ENCODE results near the gene CAPN12.

Gene CAPN12

DNA sequence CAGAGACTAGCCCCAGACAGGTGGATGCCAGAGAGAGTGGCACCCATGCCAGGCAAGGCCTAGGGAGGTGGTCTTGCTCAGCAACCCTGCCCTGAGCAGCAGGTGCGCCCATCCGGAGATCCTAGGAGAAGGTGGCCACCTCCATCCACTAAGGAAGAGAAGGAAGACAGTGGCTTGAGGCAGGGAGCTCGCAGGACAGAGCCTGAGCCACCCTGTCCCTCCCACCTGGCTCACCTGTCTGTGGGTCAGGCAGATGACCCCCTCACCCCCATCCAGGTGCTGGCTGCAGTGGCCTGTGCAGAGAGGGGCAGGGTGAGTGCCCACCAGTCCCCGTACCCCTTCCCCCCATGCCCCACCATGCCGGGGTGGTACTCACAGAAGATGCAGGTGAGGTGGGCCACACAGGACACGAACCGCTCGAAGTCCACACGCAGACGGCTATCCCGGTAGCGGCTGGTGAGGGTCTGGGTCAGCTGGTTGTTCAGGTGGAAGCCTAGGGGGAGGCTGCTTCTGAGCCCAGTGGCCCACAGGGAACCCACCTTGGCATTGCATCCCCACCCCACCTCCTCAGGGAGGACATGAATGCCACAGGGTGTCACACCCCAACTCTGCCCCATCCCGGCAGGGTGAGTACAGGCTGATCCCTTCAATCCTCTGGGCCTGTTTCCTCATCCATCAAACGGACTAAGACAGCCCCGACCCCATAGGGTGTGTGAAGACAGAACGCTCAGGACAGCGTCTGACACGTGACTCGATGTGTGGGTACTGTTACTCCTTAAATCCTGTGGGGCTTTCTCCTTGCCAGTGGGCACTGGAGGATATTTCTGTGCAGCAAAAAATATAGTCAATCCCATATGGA is 13.3 kb downstream of the CAPN12 start:
- DNase-seq (ENCODE audit: low read depth): no peak
- TF ChIP-seq, protein P1, sequence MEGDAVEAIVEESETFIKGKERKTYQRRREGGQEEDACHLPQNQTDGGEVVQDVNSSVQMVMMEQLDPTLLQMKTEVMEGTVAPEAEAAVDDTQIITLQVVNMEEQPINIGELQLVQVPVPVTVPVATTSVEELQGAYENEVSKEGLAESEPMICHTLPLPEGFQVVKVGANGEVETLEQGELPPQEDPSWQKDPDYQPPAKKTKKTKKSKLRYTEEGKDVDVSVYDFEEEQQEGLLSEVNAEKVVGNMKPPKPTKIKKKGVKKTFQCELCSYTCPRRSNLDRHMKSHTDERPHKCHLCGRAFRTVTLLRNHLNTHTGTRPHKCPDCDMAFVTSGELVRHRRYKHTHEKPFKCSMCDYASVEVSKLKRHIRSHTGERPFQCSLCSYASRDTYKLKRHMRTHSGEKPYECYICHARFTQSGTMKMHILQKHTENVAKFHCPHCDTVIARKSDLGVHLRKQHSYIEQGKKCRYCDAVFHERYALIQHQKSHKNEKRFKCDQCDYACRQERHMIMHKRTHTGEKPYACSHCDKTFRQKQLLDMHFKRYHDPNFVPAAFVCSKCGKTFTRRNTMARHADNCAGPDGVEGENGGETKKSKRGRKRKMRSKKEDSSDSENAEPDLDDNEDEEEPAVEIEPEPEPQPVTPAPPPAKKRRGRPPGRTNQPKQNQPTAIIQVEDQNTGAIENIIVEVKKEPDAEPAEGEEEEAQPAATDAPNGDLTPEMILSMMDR (IDR thresholded peaks at IDR 0.05; ENCODE audit: insufficient read depth, low read depth, low read length, missing control alignments): no peak
- no peak overlapping the region for H3K4me3 ChIP-seq (ENCODE audit: low read depth, low read length)

DNA sequence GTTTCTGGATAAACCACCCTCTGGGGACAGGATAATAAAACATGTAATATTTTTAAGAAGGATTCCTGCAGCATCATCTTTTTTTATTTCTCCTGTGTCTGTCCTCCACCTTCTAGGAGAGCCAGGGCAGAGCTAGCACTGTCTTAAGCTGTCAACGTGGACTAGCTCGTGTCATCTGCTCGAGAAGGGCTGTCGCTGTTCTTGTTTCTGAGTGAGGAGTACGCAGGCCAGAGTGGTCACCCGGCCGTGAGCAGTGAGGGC is 13.9 kb downstream of the CAPN12 start:
- TF ChIP-seq, protein P1 (IDR thresholded peaks at IDR 0.05; ENCODE audit: insufficient read depth, low read depth, low read length, missing control alignments): no peak
- no peak overlapping the region for H3K4me3 ChIP-seq (ENCODE audit: low read depth, low read length)
- DNase-seq (ENCODE audit: low read depth): no peak

DNA sequence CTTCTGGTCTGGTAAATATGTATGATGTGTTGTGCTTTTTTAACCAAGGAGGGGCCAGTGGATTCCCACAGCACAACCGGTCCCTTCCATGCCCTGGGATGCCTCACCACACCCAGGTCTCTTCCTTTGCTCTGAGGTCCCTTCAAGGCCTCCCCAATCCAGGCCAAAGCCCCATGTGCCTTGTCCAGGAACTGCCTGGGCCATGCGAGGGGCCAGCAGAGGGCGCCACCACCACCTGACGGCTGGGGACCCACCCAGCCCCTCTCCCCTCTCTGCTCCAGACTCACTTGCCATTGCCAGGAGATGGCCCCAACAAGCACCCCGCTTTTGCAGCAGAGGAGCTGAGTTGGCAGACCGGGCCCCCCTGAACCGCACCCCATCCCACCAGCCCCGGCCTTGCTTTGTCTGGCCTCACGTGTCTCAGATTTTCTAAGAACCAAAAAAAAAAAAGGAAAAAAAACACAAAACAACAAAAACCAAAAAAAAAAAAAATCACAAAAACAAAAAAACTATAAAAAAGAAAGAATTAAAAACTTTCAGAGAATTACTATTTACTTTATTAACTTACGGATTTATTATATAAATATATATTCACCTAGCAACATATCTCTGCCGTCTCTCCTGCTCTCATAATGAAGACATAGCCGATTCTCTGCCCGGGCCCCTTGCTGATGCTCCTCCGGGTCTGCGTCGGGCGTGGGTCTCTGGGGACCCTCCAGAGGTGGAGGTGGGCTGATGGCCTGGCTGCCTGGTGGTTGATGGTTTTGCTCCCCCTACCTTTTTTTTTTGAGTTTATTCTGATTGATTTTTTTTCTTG is 14.4 kb downstream of the CAPN12 start:
- TF ChIP-seq, protein P1 (IDR thresholded peaks at IDR 0.05; ENCODE audit: insufficient read depth, low read depth, low read length, missing control alignments): peak; percentile 84
- peak; percentile 78 for DNase-seq (ENCODE audit: low read depth)
- no peak overlapping the region for H3K4me3 ChIP-seq (ENCODE audit: low read depth, low read length)

DNA sequence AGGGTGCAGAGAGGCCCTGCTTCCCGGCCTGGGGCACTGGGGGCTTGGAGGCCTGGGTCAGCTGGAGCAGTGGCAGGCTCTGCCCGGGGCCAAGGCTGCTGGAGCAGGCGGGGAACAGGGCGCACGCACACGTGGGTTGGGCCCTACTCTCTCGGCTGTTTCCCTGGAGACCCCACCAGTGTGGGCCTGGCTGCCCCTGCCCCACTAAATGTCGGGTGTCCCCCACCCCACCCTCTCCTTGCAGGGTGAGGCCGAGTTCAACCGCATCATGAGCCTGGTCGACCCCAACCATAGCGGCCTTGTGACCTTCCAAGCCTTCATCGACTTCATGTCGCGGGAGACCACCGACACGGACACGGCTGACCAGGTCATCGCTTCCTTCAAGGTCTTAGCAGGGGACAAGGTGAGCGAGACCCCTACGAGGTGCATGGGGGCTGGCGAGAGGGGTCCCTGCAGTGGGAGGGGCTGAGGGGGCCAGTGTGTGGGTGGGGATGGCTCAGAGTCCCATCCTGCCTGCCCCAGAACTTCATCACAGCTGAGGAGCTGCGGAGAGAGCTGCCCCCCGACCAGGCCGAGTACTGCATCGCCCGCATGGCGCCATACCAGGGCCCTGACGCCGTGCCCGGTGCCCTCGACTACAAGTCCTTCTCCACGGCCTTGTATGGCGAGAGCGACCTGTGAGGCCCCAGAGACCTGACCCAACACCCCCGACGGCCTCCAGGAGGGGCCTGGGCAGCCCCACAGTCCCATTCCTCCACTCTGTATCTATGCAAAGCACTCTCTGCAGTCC is 15.3 kb downstream of the CAPN12 start:
- TF ChIP-seq, protein P1 (IDR thresholded peaks at IDR 0.05; ENCODE audit: insufficient read depth, low read depth, low read length, missing control alignments): no peak

DNA sequence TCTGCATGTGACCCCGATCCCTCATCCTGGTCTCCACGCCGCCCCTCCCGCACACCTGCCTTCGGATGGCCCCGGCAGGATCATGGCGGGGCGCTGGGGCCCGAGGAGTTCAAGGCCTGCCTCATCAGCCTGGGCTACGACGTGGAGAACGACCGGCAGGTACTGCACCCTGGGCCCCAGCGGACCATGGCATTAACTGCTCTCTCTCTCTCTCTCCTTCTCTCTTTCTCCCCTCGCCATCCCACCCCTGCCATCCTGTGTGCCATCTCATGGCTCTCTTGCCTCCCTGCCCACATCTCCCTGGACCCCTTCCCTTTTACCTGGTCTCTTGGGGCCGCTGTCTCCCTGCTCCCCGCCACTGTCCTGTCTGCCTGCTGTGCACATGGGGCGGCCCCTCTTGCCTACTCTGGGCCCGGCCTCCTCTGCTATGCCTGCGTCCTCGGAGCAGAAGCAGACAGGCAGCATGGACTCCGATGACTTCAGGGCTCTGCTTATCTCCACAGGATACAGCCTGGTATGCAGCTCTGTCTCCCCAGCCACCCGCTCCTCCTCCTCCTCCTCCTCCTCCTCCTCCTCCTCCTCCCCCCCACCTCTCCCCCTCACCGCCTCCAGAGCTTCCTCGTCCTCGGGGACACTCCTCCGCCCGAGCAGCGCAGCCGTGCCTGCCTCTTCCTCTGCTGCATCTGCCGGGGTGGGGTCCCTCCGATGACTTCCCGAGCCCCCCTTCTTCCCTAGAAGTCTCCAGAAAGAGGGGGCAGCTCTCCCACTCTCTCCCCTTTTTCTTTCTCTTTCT is 16.2 kb downstream of the CAPN12 start:
- H3K4me3 ChIP-seq (ENCODE audit: low read depth, low read length): no peak overlapping the region
- TF ChIP-seq, protein P1 (IDR thresholded peaks at IDR 0.05; ENCODE audit: insufficient read depth, low read depth, low read length, missing control alignments): no peak
- no peak for DNase-seq (ENCODE audit: low read depth)

More for the DNA sequence above, 15.3 kb downstream of the CAPN12 start:
- no peak overlapping the region for H3K4me3 ChIP-seq (ENCODE audit: low read depth, low read length)
- no peak for DNase-seq (ENCODE audit: low read depth)

DNA sequence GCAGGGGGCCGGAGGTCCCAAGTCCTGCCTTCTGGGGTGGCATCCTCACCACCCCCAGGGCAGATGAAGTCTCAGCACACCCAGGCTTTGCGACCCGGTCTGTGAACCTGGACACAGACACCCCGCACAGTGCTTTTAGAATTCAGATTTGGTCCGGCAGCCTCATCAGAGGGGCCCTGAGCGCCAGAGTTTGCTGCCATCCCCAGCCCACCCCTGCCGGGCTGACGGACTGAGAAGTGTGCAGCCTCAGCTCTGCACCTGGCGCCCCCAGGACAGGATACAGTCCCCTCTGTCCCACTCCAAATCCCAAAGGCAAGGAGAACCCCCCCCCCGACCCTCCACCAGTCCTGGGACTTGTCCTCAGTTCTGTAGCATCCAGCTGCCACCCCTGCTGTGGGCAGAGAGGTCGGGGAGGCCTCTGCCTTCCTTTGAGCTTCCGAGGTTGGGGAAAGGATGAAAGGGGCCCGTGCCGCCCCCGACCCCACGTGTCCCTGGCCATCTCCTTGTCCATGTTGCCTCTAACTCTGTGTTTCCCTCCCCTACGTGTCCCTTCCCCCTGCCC is 16.9 kb downstream of the CAPN12 start:
- no peak for DNase-seq (ENCODE audit: low read depth)
- H3K4me3 ChIP-seq (ENCODE audit: low read depth, low read length): no peak overlapping the region
- TF ChIP-seq, protein P1 (IDR thresholded peaks at IDR 0.05; ENCODE audit: insufficient read depth, low read depth, low read length, missing control alignments): no peak
